Stimulated activated CD8-positive, alpha-beta memory T cell treated with anti-CD3 and anti-CD28 coated beads, Interleukin-12 subunit alpha, Interleukin-12 subunit beta, amount 100 ng/mL, for 24 hours (primary cell): Measurements from ENCODE around the gene SPATA22.
"Not testable (repeated sequence)": the region's sequence is repeated elsewhere in the genome, so short reads cannot be mapped to it uniquely, and the experiment has no call there.

ENCODE experiments used
- DNase-seq: peaks from one replicate; pipeline ENCODE4 v3.0.0-alpha.2; 2020; ENCODE audit errors: extremely low read depth

The SPATA22 gene, protein sequence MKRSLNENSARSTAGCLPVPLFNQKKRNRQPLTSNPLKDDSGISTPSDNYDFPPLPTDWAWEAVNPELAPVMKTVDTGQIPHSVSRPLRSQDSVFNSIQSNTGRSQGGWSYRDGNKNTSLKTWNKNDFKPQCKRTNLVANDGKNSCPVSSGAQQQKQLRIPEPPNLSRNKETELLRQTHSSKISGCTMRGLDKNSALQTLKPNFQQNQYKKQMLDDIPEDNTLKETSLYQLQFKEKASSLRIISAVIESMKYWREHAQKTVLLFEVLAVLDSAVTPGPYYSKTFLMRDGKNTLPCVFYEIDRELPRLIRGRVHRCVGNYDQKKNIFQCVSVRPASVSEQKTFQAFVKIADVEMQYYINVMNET

DNA sequence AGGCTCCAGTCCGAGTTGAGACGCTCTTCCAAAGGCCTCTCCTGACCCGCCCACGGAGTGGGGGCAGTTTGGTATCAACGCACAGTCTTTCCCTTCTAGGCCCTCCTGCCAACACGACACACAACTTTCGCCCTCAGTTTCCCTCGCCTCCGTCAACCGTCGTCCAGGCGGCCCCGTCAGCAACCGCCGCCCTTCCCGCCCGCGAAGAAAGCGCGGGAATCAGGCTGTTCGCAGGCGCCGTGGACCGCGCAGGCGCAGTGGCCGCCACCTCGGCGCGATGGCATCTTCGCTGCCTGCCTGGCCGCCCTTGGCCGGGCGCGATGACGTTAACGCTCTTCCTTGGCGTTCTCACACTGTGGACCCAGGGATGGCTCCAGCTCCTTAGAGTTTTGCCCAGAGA is at the start of gene SPATA22:
SPATA22 (minus strand) TSS at position 221 of the 400 bp plus-strand sequence. CDS start 2,494 bp downstream, outside the sequence.
- no peak for DNase-seq

GRCh38 chr17:3519472-3519871 is 47.9 kb upstream of the SPATA22 start:
- DNase-seq = not testable (repeated sequence)

DNA sequence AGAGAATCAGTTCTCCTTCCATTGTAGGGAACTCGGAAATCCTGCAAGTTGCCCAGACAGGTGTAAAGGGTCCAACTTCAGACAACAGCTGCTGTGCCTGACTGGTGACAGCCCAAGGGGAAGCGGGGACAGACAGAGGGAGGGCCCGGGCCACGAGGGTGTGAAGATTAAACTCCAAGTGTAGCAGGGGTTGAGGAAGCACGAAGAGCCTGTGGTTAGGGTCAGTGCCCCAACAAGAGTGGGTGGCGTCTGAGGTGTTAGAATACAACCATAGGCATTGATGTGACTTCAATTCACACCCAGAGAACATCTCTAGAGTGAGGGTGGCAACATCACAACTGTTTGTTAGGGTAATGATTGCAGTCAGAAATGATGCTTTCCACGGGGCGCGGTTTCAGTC is 43.3 kb upstream of the SPATA22 start:
- no peak for DNase-seq

GRCh38 chr17:3514167-3514566 is 42.5 kb upstream of the SPATA22 start:
- DNase-seq = not testable (repeated sequence)

- DNase-seq = no peak
Observed at GRCh38 chr17:3513305-3514035, 41.9 kb upstream of the SPATA22 start.

DNA sequence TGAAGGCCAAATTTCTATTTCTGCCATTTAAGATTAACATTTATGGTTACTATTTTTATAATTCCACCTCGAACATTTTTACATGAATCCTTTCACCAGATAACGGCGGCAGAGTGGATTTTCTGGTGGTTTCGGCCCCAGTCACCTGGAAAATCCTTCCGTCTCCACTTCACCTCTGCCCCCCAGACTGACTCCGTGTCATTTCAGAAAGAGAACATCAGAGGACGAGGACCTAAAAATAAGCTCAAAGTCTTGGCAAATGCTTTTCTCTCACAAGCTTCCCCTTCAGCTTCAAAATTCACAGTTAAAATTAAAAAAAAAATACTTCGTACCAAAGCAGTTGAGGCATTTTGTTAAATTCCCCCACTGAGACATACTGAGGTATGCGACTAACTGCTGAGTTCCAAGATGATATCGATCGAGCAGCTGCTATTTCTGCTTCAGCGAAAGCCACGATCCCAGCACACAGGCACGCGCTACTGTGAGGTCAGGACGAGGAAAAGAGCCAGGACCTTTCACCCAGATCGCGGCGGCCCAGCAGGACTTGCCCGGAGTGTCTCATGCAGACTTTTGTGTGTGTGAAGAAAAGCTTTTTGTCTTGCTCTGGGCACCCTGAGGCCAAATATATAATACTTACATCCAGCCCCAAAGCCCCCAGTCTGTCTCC is 41.0 kb upstream of the SPATA22 start:
- DNase-seq = no peak

DNA sequence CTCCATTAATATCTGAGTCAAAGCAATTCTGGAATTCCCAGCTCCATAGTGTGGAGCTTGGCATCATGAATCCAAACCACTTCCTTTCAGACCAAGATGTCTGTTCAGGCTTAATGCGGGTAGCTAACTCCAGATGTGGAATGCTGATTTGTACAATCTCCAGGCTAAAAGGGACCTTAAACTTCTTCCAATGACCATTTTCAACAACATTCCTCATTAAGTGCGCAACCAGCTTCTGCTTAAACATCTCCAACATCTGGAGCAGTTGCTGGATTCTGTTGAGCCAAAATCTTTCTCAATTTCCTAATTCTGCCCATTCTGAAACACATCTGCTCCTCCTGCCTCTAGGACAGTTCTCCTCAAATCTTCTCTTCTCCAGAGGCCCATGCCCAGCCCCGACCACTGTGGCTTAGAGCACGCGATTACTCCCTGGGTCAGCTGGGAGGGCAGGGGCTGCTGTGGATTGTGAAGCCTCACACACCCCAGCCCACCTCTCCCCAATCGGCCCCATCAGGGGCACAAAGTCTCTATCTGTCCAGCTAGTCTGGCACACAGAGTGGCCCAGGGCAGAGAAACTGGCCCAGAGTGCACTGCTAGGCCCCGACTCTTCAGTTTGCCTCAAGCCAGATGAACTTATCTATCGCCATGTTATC is 40.4 kb upstream of the SPATA22 start:
- DNase-seq = no peak

- DNase-seq = no peak
Observed at GRCh38 chr17:3510090-3510489, 38.5 kb upstream of the SPATA22 start.

DNA sequence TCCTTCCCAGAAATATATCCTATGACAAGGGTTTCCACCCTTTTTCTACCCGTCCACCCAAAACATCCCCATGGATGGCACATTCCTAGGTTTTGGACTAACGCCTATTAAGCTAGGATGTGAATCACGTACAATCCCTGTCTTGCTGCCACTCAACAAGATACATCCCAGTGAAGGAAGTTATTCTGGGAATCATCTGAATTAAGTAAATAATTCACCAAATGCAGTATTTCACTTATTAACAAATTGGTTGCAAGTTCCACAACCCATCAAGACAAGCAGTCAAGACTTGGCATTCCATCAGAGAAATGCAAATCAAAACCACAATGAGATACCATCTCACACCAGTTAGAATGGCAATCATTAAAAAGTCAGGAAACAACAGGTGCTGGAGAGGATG is 36.2 kb upstream of the SPATA22 start:
- no peak for DNase-seq

GRCh38 chr17:3507071-3507470 is 35.5 kb upstream of the SPATA22 start:
- DNase-seq = no peak

DNA sequence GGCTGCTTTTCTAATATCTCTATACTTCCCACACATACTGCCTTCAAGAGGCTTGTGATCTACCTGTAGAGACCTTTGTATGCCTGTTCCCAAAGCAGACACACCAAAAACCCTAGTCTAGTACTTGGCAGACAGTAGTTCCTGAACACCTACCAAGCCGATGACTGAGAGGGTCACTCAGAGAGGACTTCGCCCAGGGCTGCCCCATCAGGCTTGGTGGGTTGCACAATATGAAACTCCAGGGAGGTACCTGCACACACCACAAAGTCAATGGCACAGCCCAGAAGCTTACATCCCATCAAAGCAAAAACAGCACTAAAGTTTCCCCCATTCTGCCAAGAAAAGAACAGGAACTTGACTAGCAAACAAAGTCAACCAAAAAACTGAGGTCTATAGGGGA is 34.4 kb upstream of the SPATA22 start:
- no peak for DNase-seq

GRCh38 chr17:3505008-3505407 is 33.4 kb upstream of the SPATA22 start:
- DNase-seq = no peak

DNA sequence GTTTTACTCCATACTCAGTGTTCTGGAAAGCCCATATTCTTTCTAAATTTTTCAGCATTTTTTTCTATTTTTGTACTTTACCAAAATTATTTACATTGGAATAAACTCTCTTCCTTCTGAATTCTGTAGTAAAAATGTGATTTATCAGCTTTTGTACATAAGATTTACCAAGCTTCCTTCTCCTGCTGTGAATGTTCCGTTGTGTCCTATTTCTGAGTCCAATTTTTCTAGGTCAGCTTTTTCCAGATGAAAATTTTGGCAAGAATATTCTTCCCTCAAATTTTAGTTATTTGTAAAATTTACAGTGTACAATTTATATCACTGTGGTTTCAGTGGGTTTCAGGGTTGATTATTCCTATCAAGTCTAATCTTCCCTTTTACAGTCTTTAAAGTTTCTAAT is 31.7 kb upstream of the SPATA22 start:
- DNase-seq = no peak

DNA sequence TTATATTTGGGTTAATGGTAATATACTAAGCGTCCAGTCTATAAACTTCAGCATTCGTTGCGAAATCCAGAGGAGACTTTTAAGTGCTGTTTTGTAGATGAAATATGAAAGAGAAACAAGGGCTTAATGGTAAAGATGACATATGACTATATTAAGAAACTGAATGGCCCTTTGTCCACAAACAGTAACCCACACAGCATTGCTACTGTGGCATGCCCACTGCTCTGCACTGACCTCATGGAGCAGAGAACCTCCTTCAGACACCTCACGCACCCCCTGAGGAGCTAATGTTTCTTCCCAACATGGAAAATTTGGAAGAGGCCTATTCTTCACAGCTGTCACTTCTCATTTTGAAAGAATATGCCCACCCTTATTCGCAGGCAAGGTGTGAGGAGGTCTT is 30.8 kb upstream of the SPATA22 start:
- DNase-seq = no peak

DNA sequence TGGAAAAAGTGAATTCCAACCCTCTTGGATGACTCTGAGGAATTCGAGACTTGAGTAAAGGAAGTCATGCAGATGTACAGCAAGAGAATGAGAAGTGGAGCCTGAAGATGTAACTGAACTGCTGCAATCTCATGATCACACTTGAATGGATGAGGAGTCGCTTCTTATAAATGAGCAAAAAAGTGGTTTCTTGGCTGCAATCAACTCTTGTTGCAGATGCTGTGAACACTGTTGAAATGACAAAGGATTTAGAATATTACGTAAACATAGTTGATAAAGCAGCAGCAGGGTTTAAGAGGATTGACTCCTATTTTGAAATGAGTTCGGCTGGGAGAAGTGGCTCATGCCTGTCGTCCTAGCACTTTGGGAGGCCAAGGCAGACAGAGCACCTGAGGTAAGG is 29.7 kb upstream of the SPATA22 start:
- DNase-seq = no peak

DNA sequence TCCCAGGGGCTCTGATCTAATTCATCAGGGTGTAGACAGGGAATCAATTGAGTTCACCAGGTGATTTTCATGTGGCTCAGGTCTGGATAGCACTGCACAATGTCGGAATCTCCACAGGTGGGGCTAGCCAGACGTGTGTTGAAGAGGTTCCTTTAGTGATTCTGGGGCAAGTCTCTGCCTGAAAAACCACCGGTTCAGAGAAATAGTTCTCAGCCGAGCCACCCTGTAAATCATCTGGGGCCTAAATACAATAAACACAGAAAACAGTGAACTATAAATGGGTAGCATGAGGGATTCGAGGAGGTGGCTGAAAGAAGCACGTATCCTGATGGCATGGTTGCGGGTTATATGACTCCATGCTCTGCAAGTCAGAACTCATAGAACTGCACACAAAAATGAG is 25.5 kb upstream of the SPATA22 start:
- no peak for DNase-seq

- DNase-seq = no peak
Observed at GRCh38 chr17:3485481-3486068, 14.0 kb upstream of the SPATA22 start.

DNA sequence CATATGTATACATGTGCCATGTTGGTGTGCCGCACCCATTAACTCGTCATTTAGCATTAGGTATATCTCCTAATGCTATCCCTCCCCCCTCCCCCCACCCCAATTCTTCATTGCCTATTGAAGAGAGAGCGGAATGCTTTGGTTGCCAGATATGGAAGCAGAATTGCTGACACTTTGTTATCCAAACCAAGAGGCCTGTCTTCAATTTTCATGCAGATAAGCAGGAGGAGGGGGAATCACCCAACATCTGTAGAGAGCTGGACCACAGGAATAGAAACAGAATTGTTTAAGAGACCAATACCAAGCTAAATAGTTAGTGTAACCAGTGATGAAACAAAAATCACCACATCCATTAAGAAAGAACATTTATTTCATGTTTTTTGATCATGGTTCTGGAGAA is 11.2 kb upstream of the SPATA22 start:
- DNase-seq = no peak

- no peak for DNase-seq
Observed at GRCh38 chr17:3479988-3480387, 8.4 kb upstream of the SPATA22 start.

GRCh38 chr17:3475812-3476610 is 4.4 kb upstream of the SPATA22 start, which contains the start of gene ASPA:
ASPA (plus strand) TSS chr17:3475997; CDS start chr17:3476160, 163 bp downstream.
- no peak for DNase-seq

DNA sequence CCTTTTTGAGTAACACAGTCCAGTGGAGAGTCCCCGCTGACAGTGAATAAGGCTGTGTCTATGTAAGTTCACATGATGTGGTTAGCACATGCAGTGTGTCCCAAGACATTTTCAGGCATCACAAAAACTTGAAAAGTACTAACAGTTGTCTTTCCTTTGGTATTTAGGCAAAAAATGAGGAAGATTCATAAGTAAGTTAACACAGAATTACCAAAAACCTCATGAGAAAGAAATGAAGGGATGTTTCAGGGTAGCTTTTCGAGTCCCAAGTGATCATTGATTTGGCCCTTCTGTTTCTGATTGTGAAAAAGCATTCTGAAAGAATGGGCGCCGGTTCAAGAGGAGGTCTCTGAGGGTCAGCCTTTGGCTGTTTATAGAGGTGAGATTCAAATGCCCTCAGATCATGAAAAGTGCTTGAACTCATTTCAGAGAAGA is 3.6 kb upstream of the SPATA22 start:
- no peak for DNase-seq
